ENCODE measurements around the gene OTUD7B.
A peak's percentile ranks its signal among the peaks of the same experiment; 100 is the strongest.

The OTUD7B gene

GRCh38 chr1:149888247-149888998 lies 122.1 kb downstream of the OTUD7B start (continued):
- TF ChIP-seq ZNF548 (tag by site-specific recombination; IDR thresholded peaks at IDR 0.05) (no peak), ZNF610 (tag by site-specific recombination; IDR thresholded peaks at IDR 0.05; ENCODE audit: borderline replicate concordance) (no peak), ZNF747 (tag by site-specific recombination; IDR thresholded peaks at IDR 0.05) (no peak), ZNF16 (tag by site-specific recombination; IDR thresholded peaks at IDR 0.05; ENCODE audit: low read depth) (no peak), ZNF426 (tag by site-specific recombination; IDR thresholded peaks at IDR 0.05) (no peak), ZSCAN30 (tag by site-specific recombination; IDR thresholded peaks at IDR 0.05) (peak; percentile 66; the same call in 1 of the 2 replicates), REPIN1 (tag by site-specific recombination; IDR thresholded peaks at IDR 0.05; ENCODE audit: low read depth) (no peak), GLIS1 (tag by site-specific recombination; IDR thresholded peaks at IDR 0.05) (0 out of 2 replicates have a peak, but pooled peaks have one; percentile 25), OSR2 (tag by site-specific recombination; IDR thresholded peaks at IDR 0.05) (no peak), ZNF600 (tag by site-specific recombination; IDR thresholded peaks at IDR 0.05) (peak; percentile 59; the same call in 1 of the 2 replicates), KLF16 (tag by site-specific recombination; IDR thresholded peaks at IDR 0.05) (no peak), ZNF670 (tag by site-specific recombination; IDR thresholded peaks at IDR 0.05; ENCODE audit: low read depth) (no peak), ZNF692 (tag by site-specific recombination; IDR thresholded peaks at IDR 0.05) (0 out of 2 replicates have a peak, but pooled peaks have one; percentile 60), MEIS1 (CRISPR knock-in tag; IDR thresholded peaks at IDR 0.05; ENCODE audit: borderline replicate concordance) (no peak), ZBTB21 (tag by site-specific recombination; IDR thresholded peaks at IDR 0.05) (peak; percentile 31; the same call in 1 of the 2 replicates), GLI2 (tag by site-specific recombination; IDR thresholded peaks at IDR 0.05; ENCODE audit: borderline replicate concordance, low read depth) (no peak), ZNF175 (tag by site-specific recombination; IDR thresholded peaks at IDR 0.05) (no peak), ZNF658 (tag by site-specific recombination; IDR thresholded peaks at IDR 0.05) (no peak), ZNF132 (tag by site-specific recombination; IDR thresholded peaks at IDR 0.05; ENCODE audit: borderline replicate concordance) (no peak), ZNF624 (tag by site-specific recombination; IDR thresholded peaks at IDR 0.05) (no peak), ZBTB44 (tag by site-specific recombination; IDR thresholded peaks at IDR 0.05) (no peak), SCRT1 (tag by site-specific recombination; IDR thresholded peaks at IDR 0.05; ENCODE audit: borderline replicate concordance) (no peak), ZNF529 (tag by site-specific recombination; IDR thresholded peaks at IDR 0.05; ENCODE audit: insufficient replicate concordance) (no peak), ZBTB6 (tag by site-specific recombination; IDR thresholded peaks at IDR 0.05) (no peak), ZNF324 (tag by site-specific recombination; IDR thresholded peaks at IDR 0.05) (peak; percentile 37; the same call in 1 of the 2 replicates), ZIC2 (tag by site-specific recombination; IDR thresholded peaks at IDR 0.05) (no peak), ZNF555 (tag by site-specific recombination; conservative IDR thresholded peaks at IDR 0.05) (no peak), REST (tag by site-specific recombination; IDR thresholded peaks at IDR 0.05) (peak; percentile 34), ZNF707 (tag by site-specific recombination; IDR thresholded peaks at IDR 0.05) (no peak)
